Bone marrow (tissue), 2 donors: ENCODE measurements around the gene PLSCR4.

Experiments used
- DNase-seq, 2 donors: peaks; one replicate each; lab custom pipeline; 2025; lab: John Stamatoyannopoulos, UW

The PLSCR4 gene

DNA sequence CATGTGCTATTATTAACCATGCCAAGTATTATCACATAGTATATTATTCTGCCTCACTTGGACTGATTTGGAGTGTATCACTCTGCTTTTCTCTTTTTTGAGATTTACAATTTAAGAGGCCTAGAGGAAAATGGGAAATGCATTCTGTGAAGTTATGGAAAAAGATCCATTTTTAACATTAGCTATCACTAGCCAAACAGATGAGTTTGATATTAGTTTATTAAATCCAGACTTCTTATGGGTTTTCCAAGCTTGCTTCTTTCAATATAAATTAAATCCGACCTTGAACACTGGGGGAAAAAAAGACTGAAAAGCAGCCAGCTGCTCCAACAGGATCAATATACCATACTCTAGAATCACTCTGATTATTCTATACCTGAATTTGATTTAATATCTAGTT, 59.9 kb downstream of the PLSCR4 start:
- DNase-seq = no peak

- DNase-seq = peak in 1 of 2 donors; percentile 27
These were observed 61.3 kb downstream of the PLSCR4 start for GRCh38 chr3:146189519-146190173.

DNA sequence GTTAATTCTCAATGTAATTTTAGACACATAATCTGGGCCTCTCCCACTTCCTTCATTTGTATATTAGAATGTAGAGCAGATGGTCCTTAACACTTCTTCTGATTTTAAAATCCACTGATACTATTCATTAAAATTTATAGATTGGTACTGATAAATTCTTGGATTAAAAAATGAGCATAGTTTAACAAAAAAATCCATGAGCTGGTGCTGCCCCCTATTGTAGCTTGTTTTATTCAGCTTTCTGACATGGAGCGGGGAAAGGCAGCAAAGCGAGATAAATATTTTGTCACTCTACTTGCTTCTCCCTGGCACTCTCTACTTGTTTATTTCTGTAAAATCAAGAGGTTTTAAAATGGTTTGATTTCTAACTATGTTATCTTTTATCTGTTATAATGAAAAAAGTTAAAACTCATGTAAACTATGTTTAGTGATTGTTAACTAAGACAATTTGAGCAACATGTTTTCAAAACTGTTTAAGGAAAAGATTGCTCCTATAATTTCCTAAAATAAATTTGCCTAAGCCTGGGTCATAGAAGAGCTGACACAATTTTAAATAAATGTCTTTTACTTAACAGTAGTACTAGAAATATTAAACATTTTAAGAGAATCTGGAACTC, 63.5 kb downstream of the PLSCR4 start:
- no peak for DNase-seq

- DNase-seq = no peak
These were observed 66.5 kb downstream of the PLSCR4 start for GRCh38 chr3:146184241-146185015.

GRCh38 chr3:146181216-146181615, 69.7 kb downstream of the PLSCR4 start:
- no peak for DNase-seq

DNA sequence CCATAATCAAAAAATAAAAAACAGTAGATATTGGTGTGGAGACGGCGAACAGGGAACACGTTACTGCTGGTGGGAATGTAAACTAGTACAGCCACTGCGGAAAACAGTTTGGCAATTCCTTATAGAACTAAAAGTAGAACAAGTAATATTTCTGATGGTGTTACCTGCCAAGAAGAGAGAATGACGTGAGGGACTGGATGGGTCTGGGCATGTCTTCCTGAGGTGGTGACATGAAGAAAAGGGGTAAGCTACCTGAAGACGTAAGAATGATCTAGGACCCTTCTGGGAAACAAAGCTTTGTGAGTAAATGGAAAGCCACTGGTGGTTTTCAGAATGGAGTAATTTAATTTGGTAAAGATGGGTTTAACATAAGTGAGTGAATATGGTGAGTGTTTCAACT, 70.5 kb downstream of the PLSCR4 start:
- DNase-seq = no peak

GRCh38 chr3:146178006-146178689, 72.8 kb downstream of the PLSCR4 start:
- DNase-seq = no peak

GRCh38 chr3:146177519-146177918, 73.4 kb downstream of the PLSCR4 start:
- no peak for DNase-seq

DNA sequence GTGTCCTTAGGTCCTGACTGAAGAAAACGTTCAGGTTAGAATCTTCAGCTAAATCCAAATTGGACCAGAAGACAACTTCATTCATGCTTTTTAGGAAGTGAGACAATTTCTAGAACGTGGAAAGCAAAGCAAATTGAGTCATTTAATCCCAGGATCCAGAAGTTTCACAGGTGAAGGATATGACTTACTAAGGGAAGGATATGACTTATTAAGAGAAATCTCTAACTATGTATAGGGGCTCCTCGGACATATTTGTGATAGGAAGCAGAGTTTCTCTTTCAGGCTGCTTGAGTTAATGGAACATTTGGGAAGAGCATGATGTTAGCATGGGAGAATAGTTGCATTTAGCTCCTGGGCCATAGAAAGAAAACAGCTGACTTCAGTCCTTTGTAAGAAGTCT, 73.8 kb downstream of the PLSCR4 start:
- no peak for DNase-seq

DNA sequence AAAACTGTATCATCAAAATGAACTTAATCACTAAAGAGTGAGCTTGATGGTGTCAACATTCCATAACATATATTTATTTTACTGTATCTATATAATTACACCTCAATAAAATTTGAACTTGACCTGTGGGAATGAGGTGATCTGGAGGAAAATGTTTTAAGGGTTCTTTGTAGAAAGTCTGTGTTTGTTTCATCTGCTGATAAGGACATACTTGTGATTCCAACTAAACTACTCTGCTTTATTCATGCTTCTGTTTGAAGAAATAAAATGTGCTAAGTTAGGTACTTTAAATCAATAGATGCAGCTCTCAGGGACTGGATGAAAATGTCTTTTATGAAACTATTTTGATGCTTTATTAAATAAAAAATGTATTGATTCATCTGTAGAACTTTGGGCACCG, 78.3 kb downstream of the PLSCR4 start:
- DNase-seq = no peak

DNA sequence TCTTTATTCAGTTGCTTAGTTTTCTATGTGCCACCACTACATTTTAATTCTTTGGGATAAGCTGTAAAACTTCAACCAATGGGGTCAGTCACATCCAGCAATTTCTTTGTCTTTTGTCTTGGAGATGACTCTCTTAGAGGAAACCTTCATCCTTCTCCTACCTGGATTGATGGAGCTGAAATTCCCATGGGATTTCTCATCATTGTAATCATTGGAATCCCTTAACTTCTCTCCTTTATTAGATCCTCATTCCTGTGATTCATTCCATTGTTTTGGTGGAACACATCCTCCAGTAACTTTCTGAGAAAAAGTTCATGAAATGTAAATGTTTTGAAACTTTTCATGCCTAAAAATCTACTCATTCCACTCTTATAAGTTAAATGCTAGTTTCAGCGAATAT, 80.3 kb downstream of the PLSCR4 start:
- no peak for DNase-seq

DNA sequence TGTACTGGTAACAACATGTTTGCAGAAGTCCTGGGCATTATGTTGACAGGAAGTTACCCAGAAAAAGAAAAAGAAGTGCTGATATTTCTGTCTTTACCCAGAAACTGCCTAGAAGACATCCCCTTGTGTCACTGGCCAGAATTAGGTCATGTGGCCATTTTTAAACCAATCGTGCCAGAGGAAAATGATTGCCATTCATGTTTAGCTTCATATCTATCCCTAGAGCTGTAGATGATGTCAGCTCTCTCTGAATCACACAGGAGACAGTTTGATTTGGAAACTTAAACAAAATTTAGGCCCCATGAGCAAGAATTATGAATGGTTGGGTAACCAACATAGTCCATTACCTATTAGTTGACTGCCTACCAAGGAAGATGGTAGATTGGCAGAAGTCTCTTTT, 81.0 kb downstream of the PLSCR4 start:
- DNase-seq = no peak

DNA sequence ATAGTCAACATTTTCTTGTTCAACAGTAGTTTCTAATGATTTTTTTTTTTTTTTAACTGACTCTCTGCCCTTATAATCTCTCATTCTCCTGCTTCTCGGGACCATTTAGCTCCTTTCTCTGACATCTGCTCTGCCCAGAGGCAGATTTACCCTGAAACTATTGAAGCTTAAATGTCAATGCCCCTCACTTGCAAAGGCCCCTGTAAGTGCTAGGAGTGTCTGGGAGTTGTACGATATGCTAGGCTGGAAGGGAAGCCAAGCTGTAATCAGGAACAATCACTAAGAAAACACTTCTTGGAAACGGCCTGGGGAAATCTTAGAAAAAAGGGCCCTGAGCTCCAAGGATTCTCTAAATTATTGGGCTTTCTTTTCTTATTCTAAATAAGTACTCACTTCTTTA, 84.1 kb downstream of the PLSCR4 start:
- DNase-seq = no peak

DNA sequence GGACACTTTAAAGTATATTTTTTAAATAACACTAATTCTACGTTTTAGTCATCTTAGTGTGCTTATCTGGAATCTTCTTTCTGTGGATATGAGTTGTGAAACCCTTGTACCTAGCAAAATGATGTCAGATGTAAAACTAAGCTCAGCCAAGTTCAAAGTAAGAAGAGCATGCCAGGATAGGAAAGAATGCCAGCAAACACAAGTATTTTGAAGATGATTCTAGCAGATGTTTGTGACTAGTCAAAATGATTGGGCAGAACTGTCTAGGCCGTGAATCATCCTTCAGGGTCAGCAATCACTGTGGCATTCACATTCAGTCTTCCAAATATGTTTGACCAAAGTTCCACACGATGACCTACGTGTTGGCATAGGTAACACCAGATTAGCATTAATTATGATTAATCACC, 84.5 kb downstream of the PLSCR4 start:
- DNase-seq = no peak

- no peak for DNase-seq
These were observed 85.0 kb downstream of the PLSCR4 start for GRCh38 chr3:146165877-146166276.

DNA sequence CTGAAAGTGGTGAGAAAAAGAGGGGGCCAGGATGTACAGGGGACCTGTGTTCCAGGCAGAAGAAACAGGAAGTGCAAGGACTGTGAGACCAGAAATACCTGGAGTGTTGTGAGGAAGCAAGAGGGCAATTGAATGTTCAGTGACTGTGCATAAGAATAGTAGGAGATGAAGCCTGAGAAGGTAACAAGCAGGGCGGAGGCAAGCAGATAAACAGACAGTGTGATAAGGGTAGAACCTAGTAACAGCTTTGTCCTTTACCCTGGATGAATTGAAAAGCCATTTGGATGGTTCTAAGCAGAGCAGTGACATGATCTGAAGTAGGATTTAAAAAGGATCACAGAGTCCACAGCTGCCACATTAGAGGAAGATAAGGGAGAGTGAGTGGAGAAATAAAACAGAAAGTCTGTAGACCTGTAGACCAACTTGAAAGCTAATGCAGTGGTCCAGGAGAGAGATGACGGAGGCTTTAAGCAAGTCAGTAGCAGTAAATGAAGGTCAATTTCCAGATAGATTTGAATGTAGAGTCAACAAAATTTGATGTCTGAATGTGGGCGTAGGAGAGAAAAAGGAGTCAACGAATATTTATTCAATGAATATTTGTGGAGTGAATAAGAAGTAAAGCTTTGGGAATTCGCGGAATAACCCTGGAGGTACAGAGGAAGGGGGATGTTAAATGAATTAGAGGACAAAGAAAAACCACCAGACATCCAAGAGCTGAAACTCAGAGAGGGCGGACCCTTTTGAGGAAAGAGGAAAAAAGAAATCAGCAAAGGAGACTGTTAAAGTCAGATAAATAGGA, 85.7 kb downstream of the PLSCR4 start:
- no peak for DNase-seq

- no peak for DNase-seq
These were observed 86.4 kb downstream of the PLSCR4 start for GRCh38 chr3:146164506-146164905.

DNA sequence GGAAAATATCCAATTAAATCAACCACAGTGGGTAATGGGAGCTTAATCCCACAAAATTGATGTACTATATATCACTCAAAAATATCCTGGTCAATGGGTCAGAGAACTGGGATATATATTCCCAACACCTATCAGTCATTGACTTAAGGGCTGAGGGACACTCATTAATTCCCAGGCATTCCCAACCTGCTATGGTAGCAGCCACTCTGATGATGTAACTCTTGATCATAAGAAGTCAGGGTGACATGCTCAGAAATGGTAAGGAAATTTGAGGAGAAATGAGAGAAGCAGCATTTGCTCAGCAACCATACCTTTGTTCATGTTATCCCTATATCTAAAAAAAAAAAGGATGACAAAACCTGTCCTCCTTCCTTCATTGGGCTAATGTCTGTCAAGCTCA, 86.8 kb downstream of the PLSCR4 start:
- DNase-seq = no peak

DNA sequence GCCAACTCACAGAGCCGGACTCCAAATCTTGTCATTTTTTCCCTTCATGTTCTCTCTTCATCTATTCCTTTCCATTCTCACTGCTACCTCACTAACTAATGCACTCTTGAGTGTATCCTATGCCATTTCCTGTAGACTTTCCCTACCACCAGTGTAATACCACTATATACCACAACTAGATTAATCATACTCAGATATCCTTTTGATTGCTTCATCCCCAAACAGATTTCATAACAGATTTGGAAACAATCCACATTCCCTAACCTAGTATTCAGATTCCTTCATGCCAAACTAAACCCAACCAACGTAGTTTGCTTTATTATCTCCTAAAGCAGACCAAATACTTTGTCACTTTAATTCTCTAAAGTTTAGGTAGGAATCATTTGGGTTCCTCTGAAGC, 87.3 kb downstream of the PLSCR4 start:
- no peak for DNase-seq

DNA sequence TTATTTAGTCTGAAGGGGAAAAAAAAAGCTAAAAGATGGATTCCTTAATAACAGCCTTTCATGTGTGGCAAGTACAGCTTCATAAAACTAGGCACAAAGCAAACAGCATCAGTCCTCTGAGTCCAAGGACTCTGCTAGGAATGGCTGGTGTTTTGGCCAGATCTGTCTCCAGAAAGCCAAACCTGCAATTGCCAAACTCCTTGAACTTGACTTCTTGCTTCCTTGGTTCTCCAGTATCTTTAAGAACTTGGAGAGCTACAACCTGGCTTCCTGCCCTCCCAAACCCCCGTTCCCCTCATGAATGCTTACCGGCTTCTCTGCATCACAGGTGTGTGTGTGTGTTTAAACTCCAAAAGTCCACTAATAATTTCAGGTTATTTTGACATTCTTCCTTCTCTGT, 88.3 kb downstream of the PLSCR4 start:
- no peak for DNase-seq

DNA sequence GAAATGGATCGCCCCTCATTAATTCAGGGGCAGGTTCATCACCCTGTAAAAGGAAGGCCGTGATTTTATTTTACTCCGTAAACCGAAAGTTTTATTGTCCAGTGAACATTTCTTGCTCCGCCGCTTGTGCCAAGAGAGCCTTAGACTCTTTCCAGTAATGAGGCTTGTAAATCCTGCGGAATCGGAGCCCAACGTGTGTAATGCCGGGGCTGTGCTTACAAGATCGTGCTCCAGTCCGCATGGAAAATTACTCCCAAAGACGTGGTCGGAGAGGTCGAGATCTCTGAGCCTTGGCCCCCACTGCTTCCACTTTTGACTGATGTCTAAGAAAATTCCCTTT, 89.3 kb downstream of the PLSCR4 start:
- DNase-seq = no peak
